HG03064 (cell line): Measurements from ENCODE around the gene SLC35F3.

Experiments used
- ATAC-seq: cut with Tn5 transposase; IDR thresholded peaks from one replicate; pipeline ENCODE4 v1.9.1; 2021; ENCODE audit warnings: low read depth; ENCODE audit not compliant: unreplicated experiment

Gene SLC35F3

GRCh38 chr1:234214129-234214910, 309.8 kb downstream of the SLC35F3 start:
- ATAC-seq, result no peak

GRCh38 chr1:234214911-234215892, 310.7 kb downstream of the SLC35F3 start:
- ATAC-seq, result no peak

DNA sequence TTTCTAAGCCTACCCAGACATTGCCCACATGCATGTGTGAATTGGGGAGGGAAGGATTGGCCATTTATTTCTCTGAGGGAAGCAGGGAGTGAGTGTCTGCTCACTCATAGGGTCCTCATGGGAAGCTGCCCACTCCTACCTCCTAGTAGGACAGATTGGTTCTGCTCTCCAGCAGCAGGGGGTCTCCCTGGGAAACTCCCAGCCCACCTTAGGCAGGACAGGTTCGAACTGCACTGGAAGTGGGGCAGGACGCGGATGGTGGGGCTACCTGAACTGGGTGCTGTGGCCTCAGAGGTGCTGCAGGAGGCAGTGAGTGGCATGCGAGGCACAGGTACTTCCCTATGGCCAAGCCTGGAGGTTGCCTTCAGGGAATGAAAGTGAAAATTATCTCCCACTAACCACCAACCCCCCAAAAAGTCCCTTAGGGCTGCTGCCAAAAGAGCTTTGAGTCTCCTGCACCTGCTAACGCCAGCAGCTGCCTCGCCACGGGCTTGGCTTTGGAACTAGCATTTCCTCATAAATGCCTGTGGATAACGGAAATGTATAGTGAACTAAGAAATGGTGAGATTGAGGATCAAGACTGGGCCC, 311.7 kb downstream of the SLC35F3 start:
- no peak for ATAC-seq

- no peak for ATAC-seq
Measured at GRCh38 chr1:234217316-234217840, 312.9 kb downstream of the SLC35F3 start.

DNA sequence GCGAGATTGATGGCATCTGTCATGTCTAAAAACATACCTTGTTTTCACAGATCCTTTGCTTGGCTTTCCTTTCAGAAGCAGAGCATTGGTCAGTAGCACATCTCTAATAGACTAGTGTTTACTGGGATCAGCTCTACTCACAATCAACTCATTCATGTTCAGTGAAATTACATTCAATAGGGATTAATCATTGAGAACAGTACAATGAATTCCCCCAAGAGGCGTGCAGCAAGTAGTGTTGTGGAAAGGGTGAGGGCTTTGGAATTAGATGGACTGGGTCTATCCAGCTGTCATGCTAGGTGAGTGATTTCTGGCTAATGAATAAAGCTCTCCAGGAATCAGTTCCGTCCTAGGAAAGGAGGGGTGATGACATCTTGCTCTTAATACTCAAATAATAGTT, 313.6 kb downstream of the SLC35F3 start:
- no peak for ATAC-seq

- no peak for ATAC-seq
Measured at GRCh38 chr1:234219711-234220110, 315.2 kb downstream of the SLC35F3 start.

DNA sequence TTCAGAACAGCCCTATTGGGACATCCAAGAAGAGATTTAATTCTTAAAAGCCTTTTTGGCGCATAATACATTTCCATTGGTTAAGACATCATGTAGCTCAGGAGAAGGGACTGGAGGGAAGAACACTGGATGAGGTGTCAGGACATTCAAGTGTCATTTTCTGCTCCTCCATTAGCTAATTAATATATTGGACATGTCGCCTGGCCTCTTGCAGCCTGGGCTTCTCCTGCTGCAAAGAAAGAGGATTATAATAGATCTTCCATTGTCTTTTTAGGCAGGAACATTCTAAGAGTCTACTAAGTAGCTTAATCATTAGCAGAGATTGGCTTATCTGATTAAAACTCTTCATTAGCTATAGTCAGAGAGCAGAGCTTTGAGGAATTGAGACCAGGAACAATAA, 317.1 kb downstream of the SLC35F3 start:
- ATAC-seq, result no peak

DNA sequence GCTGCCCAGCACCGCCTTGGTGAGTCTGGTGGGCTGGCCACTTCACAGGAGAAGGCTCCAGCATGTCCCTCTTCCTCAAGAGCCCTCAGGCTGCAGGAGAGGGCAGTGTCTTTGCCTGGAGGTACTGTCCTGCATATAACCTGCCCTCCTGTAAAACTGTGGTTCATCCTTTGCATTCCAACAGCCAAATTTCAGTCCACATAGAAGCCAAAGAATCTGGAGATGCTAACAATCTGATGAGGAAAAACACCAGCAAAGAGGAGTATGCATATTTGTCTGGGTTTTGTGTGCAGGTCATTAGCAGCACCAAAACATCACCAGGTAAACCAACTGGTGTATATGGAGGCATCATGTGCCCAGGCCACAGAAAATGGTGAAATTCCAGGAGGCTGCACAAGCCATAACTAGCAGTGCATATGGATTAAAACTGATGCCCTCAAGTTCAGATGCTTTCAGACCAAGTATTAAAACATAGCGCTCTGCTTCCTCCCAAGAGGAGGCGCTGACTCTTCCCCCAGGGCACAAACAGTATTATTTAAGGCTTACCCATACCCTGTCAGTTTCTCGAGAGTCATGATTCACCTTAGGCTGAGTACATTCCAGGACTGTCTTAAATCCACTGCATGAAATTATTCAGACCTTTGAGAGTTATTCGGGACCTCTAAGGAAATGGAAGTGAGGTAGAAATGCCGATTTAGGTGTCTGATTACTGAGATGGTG, 318.2 kb downstream of the SLC35F3 start:
- ATAC-seq, result no peak

GRCh38 chr1:234226113-234226818, 321.8 kb downstream of the SLC35F3 start:
- no peak for ATAC-seq

DNA sequence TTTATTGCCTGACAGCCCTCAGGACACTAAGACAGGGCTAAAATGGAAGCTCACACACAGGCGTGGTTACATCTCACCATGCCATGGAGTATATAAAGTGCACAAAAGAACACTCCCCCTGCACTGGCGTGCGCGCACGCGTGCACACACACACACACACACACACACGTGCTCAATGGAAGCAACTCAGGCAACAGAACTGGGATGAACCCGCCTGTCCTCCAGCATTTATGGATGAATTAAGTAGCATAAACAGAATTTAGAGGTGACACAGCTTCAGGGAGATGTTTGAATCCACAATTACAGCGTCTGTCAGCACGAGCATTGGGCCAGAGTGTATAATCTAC, 322.3 kb downstream of the SLC35F3 start:
- no peak for ATAC-seq

DNA sequence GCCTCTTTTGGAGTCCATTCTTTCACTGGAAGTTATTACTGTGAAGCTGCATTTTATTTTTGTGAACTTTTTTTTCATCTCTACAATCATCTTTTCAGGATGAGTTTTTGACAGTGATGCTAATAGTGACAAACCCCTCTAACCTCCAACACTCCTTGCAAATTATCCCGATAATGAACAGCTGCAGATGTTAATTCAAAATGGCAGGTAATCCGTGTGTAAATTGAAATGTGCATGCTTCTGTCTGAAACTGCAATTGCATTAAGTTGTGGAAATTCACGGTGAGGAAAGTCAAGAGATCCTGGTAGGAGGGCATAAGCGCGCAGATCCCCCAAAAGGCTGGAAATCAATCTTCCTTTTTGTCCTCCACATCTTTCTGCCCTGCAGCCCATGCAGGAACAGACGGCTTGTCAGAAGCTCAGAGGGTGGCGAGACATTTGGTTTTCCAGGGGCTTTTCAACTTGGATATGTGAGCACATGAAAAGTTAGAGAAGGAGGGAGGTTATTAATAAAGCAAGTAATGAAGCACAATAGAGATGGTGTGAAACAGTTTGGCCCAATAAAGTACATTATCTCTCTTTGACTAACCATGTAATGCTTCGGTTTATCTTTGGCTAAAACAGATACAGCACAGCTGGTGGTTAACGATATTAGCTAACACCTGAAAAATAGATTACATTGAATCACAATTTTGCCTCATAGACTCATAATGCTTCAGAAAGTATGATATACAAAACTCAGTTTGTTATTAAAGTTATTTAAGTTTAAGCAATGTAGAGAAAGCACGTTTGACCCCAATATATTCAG, 325.3 kb downstream of the SLC35F3 start:
- ATAC-seq, result peak; percentile 8

GRCh38 chr1:234230414-234230862, 326.0 kb downstream of the SLC35F3 start:
- peak; percentile 78 for ATAC-seq

GRCh38 chr1:234231061-234231892, 326.8 kb downstream of the SLC35F3 start:
- no peak for ATAC-seq

- ATAC-seq, result no peak
Measured at GRCh38 chr1:234231893-234232276, 327.4 kb downstream of the SLC35F3 start.

DNA sequence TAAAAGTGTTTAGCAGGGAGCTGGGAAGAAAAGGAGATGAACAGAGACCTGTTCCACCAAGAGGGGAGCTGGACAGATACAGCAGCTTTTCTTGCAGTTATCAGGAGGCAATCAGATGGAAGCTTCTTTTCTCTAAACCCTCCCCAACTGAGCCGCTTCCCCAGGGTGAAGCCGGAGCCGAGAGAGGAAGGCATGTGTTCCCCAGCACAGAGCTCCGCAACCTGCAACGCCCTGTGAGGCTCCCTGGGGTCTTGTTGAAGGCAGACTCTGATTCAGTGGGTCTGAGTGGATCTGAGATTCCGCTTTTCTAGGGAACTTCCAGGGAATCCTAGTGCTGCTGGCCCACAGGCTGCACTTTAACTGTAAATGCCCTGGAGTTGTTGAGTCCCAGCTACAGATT, 329.7 kb downstream of the SLC35F3 start:
- ATAC-seq, result no peak

DNA sequence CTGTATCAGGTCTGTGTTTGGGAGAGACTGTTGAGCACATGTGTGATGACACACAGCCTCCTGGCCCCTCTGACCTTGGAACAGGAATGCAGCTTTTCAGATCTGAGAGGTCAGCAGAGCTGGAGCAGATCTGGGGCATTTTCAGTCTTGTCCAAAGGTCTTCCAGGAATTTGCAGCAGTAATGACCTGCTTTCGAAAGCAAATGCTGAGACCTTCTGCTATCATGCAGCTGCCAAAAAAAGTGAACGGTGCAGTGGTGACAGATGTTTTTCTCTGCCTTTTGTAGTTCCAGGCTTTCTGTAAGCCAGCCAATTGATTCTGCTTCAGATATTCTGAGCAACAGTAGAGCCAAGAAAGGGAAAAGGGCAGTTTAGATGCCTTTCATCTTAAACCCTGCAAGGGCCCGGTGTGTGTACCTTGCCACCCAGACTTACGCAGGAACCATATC, 331.0 kb downstream of the SLC35F3 start:
- no peak for ATAC-seq

- ATAC-seq, result no peak
Measured at GRCh38 chr1:234237393-234237792, 332.9 kb downstream of the SLC35F3 start.

- ATAC-seq, result no peak
Measured at GRCh38 chr1:234238060-234238459, 333.6 kb downstream of the SLC35F3 start.
